Ovary (tissue), 9 donors: ENCODE data around the gene U2AF1L4. TPM values are rescaled to one million over a fixed set of nuclear protein-coding genes. Genes with fewer than 3 reads are reported as not detected.

Experiments
- DNase-seq, 5 donors: peaks; one replicate each; pipeline ENCODE4 v3.0.0-alpha.2; 2019 to 2020
- H3K27ac ChIP-seq, 2 donors: fragments of 200-600 bp; one replicate each; pipeline versions ENCODE4 v1.5.1 to v1.8.0; 2019 to 2022
- H3K27me3 ChIP-seq: fragments of 200-600 bp; one replicate; pipeline ENCODE4 v1.8.0; 2022
- H3K36me3 ChIP-seq: fragments of 200-600 bp; sonication (generic); one replicate; pipeline ENCODE4 v1.5.1; 2019
- H3K4me1 ChIP-seq: one replicate; pipeline ENCODE4 v1.8.1; 2013; ENCODE audit warnings: mild to moderate bottlenecking, moderate library complexity; ENCODE audit not compliant: insufficient read depth
- H3K4me3 ChIP-seq: fragments of 200-600 bp; sonication (generic); one replicate; pipeline ENCODE4 v1.5.1; 2017
- H3K9me3 ChIP-seq, 2 donors: fragments of 200-600 bp in 1 of 2; sonication (generic) in 1 of 2; one replicate each; pipeline versions ENCODE4 v1.5.1 to v1.8.1; 2013 to 2019; ENCODE audit warnings: mild to moderate bottlenecking in 1 of 2, moderate library complexity in 1 of 2
- EP300 ChIP-seq: sonication (generic); formaldehyde crosslinking; IDR thresholded peaks from one replicate; pipeline ENCODE4 v1.6.1; 2017; ENCODE audit warnings: antibody characterized with exemption
- POLR2A ChIP-seq: fragments of 450-650 bp; IDR thresholded peaks from one replicate; pipeline ENCODE4 v1.6.1; 2017; ENCODE audit warnings: antibody characterized with exemption, mild to moderate bottlenecking, moderate library complexity
- WGBS, 3 donors: extraction: QIAGEN DNeasy Blood & Tissue Kit in 1 of 3; methylation state at CpG; one replicate each; pipeline versions ENCODE4 v1.1.5 to v1.1.7; 2013 to 2017; 5-methylcytosine and 5-hydroxymethylcytosine counted together
- intact Hi-C, 4 donors: fragments of 100-400 bp; cut with DNase I; formaldehyde crosslinking; loops; one replicate each; pipeline versions ENCODE4 v1.11.0 to v1.15.1; 2022 to 2023
- polyA plus RNA-seq, 2 donors: library from polyadenylated mRNA; stranded (reverse); fragments of 200-250 nt in 1 of 2; fragments of 350-450 nt in 1 of 2; fragmentation: Illumina TruSeq in 1 of 2; extraction: RNeasy Lipid Tissue Mini Kit (QIAGEN cat#74804) in 1 of 2; gene quantifications; one replicate each; pipeline ENCODE4 v1.2.3, GENCODE V29; 2013 to 2014
- total RNA-seq, 7 donors: library from RNA; depleted of rRNA in 2 of 7; stranded (reverse); fragments of >200 nt in 2 of 7; fragmentation: NEBNext Ultra II Directional in 3 of 7; extraction: Animal tissue kit (Norgen Biotek cat#: 25700) in 3 of 7; gene quantifications; one replicate each; pipeline versions ENCODE4 v1.1.0 to v1.2.4, GENCODE V29; 2016 to 2023
- TF ChIP-seq, protein P1 (sequence below), 3 donors: fragments of 450-650 bp in 2 of 3; fragments of 200-600 bp in 1 of 3; IDR thresholded peaks; one replicate each; pipeline versions ENCODE4 v1.5.1 to v1.8.0; 2016 to 2022; ENCODE audit warnings: antibody characterized with exemption in 3 of 3, mild to moderate bottlenecking in 1 of 3
- donor health status: DM: no; HTN: no; CAD: no; lungs with moderate emphysema.
- donor health status: DM: no; HTN: no; CAD: no.
- donor health status: Bipolar disorder and iron deficiency.
- donor health status: DM: yes; HTN: yes; CAD: no.
- donor health status: DM: no; HTN: no; CAD: no.
- donor health status: DM: yes; HTN: yes; CAD: no.

Gene U2AF1L4
- total and polyA plus RNA-seq, 9 donors: 16.7 to 37.7 (median 25.6) TPM

DNA sequence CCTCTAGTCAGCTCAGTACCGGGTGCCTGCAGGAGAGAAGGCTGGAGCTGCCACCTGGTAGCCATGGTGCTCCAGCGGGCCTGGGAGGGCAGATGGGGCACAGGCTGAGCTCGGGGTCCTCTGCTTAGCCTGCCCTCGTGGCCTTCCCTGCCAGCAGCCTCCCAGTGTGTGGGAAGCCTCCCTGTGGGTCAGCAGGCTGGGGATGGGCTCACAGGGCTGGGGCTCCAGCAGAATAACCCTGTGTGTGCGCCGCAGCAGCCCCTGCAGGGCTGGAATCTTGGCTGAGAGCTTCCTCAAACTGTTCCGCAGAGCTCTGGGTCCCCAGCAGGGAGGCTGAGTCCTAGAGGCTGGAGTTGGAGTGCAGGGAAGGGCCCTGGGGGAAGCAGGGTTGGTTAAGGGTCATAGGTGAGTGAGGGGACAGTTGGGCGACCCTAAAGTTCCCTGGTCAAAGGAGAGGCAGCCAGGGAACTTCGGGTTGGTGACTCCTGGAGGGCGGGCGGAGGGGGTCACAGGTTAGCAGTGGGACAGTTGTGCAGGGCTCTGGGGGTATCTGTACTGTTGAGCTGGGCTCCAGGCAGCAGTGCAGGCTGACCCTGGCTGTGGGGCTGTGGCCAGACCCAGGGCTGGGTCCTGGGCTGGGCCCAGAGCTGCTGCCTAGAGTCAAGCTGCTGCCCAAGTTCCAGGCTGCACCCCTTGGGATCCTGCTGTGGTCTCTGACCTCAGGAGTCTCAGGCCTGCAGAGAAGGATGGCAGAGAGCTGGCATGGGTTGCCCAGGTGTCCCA, 44.2 kb upstream of the U2AF1L4 start:
- no peaks in the 10 kb centered on the region for H3K27me3 ChIP-seq
- no peak overlapping the region for H3K27ac ChIP-seq
- no peaks in the 10 kb centered on the region for H3K36me3 ChIP-seq
- TF ChIP-seq EP300 (no peak), POLR2A (no peak)
- TF ChIP-seq, protein P1, sequence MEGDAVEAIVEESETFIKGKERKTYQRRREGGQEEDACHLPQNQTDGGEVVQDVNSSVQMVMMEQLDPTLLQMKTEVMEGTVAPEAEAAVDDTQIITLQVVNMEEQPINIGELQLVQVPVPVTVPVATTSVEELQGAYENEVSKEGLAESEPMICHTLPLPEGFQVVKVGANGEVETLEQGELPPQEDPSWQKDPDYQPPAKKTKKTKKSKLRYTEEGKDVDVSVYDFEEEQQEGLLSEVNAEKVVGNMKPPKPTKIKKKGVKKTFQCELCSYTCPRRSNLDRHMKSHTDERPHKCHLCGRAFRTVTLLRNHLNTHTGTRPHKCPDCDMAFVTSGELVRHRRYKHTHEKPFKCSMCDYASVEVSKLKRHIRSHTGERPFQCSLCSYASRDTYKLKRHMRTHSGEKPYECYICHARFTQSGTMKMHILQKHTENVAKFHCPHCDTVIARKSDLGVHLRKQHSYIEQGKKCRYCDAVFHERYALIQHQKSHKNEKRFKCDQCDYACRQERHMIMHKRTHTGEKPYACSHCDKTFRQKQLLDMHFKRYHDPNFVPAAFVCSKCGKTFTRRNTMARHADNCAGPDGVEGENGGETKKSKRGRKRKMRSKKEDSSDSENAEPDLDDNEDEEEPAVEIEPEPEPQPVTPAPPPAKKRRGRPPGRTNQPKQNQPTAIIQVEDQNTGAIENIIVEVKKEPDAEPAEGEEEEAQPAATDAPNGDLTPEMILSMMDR (IDR thresholded peaks at IDR 0.05): no peak
- H3K4me3 ChIP-seq: no peak overlapping the region
- intact Hi-C loops: loop anchor here in 1 of 4 donors (10.0 kb wide), 1 partner anchor 135 kb away; no protein-coding TSS in a partner anchor
- H3K9me3 ChIP-seq: no peaks in the 10 kb centered on the region
- no peaks in the 10 kb centered on the region for H3K4me1 ChIP-seq
- WGBS, 3 donors: 72 to 90% (median 83%) methylated on average over 7 to 11 of the region's 11 CpGs
- no peak for DNase-seq

DNA sequence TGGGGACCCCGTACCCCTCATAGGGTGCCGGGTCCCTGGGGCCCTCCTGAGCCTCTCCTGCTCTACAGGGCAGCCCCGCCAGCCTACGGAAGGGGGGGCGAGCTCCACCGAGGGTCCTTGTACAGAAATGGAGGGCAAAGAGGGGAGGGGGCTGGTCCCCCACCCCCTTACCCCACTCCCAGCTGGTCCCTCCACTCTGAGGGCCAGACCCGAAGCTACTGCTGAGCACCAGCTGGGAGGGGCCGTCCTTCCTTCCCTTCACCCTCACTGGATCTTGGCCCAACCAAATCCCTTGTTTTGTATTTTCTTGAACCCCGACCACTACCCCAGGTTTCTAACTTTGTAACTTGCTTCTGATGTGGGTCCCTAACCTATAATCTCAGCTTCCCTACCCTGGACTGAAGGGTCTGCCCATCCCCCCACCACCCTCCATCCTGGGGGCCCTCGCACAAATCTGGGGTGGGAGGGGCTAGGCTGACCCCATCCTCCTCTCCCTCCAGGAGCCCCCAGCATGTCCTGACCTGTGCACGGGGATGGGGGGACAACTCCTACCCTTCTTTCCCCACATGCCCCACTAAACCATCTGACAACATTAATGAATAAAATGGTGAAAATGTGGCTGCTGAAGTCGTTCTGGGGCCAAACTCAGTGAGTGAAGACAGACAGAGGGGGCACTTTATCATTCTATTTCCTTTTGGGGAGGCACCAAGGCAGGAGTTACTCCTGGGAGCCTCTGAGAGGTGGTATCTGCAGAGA, 43.2 kb upstream of the U2AF1L4 start:
- TF ChIP-seq, protein P1 (IDR thresholded peaks at IDR 0.05): no peak
- TF ChIP-seq EP300 (no peak), POLR2A (no peak)
- no peak for DNase-seq
- Histone ChIP-seq H3K9me3 (no peaks in the 10 kb centered on the region), H3K27ac (no peak overlapping the region), H3K4me1 (no peaks in the 10 kb centered on the region), H3K27me3 (no peaks in the 10 kb centered on the region), H3K4me3 (no peak overlapping the region), H3K36me3 (no peaks in the 10 kb centered on the region)
- WGBS, 3 donors: 70 to 75% (median 74%) methylated on average over 11 to 12 of the region's 12 CpGs
- intact Hi-C loops: loop anchor here in 1 of 4 donors (10.0 kb wide), 1 partner anchor 136 kb away; no protein-coding TSS in a partner anchor

DNA sequence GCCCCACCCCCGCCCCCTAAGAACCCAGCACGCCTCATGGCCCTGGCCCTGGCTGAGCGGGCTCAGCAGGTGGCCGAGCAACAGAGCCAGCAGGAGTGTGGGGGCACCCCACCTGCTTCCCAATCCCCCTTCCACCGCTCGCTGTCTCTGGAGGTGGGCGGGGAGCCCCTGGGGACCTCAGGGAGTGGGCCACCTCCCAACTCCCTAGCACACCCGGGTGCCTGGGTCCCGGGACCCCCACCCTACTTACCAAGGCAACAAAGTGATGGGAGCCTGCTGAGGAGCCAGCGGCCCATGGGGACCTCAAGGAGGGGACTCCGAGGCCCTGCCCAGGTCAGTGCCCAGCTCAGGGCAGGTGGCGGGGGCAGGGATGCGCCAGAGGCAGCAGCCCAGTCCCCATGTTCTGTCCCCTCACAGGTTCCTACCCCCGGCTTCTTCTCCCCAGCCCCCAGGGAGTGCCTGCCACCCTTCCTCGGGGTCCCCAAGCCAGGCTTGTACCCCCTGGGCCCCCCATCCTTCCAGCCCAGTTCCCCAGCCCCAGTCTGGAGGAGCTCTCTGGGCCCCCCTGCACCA, 42.1 kb upstream of the U2AF1L4 start:
- Histone ChIP-seq H3K27me3 (no peaks in the 10 kb centered on the region), H3K9me3 (no peaks in the 10 kb centered on the region), H3K36me3 (no peaks in the 10 kb centered on the region), H3K4me3 (no peak overlapping the region), H3K4me1 (no peaks in the 10 kb centered on the region), H3K27ac (no peak overlapping the region)
- intact Hi-C loops: loop anchor here in 1 of 4 donors (10.0 kb wide), 1 partner anchor 137 kb away; no protein-coding TSS in a partner anchor
- TF ChIP-seq, protein P1 (IDR thresholded peaks at IDR 0.05): no peak
- TF ChIP-seq EP300: no peak
- no peak for TF ChIP-seq POLR2A
- DNase-seq: no peak
- 83 to 91% (median 89%) methylated on average over 12 to 15 of the region's 15 CpGs for WGBS, 3 donors

DNA sequence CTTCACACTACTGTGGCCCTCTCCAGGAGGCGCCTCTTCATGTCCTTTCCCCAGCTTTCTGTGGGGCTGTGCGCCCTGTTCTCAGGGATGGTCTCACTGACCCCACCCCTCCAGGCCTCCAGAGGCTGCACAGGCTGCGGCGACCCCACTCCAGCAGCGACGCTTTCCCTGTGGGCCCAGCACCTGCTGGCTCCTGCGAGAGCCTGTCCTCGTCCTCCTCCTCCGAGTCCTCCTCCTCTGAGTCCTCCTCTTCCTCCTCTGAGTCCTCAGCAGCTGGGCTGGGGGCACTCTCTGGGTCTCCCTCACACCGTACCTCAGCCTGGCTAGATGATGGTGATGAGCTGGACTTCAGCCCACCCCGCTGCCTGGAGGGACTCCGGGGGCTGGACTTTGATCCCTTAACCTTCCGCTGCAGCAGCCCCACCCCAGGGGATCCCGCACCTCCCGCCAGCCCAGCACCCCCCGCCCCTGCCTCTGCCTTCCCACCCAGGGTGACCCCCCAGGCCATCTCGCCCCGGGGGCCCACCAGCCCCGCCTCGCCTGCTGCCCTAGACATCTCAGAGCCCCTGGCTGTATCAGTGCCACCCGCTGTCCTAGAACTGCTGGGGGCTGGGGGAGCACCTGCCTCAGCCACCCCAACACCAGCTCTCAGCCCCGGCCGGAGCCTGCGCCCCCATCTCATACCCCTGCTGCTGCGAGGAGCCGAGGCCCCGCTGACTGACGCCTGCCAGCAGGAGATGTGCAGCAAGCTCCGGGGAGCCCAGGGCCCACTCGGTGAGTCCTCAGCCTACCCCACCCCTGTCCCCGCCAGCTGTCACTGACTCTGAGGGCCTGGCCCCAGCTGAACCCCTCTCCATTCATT, 41.3 kb upstream of the U2AF1L4 start:
- intact Hi-C loops: loop anchor here in 1 of 4 donors (10.0 kb wide), 1 partner anchor 138 kb away; no protein-coding TSS in a partner anchor
- Histone ChIP-seq H3K36me3 (no peaks in the 10 kb centered on the region), H3K4me1 (no peaks in the 10 kb centered on the region), H3K4me3 (no peak overlapping the region), H3K27ac (no peak overlapping the region), H3K9me3 (no peaks in the 10 kb centered on the region), H3K27me3 (no peaks in the 10 kb centered on the region)
- 87 to 91% (median 88%) methylated on average over 28 to 31 of the region's 31 CpGs for WGBS, 3 donors
- peak in 1 of 5 donors; percentile 25 for DNase-seq
- TF ChIP-seq EP300 (no peak), POLR2A (no peak)
- TF ChIP-seq, protein P1 (IDR thresholded peaks at IDR 0.05): no peak
